ENCODE results near the gene NR2F1-AS1.
A peak's percentile ranks its signal among the peaks of the same experiment; 100 is the strongest.
"Not testable (repeated sequence)": the region's sequence is repeated elsewhere in the genome, so short reads cannot be mapped to it uniquely, and the experiment has no call there.

NR2F1-AS1 gene

GRCh38 chr5:93571114-93571949, 9.7 kb downstream of the NR2F1-AS1 start:
- no peak for TF ChIP-seq POLR2A (IDR thresholded peaks at IDR 0.05; ENCODE audit: low read depth, low read length)
- no peak for DNase-seq (ENCODE audit: insufficient read length, low spot score)
- FAIRE-seq, result no peak

- FAIRE-seq (no peak), DNase-seq (ENCODE audit: insufficient read length, low spot score) (no peak)
- no peak for TF ChIP-seq POLR2A (IDR thresholded peaks at IDR 0.05; ENCODE audit: low read depth, low read length)
Observed at GRCh38 chr5:93570294-93571113, 10.5 kb downstream of the NR2F1-AS1 start.

GRCh38 chr5:93569300-93570160, 11.5 kb downstream of the NR2F1-AS1 start:
- no peak for TF ChIP-seq POLR2A (IDR thresholded peaks at IDR 0.05; ENCODE audit: low read depth, low read length)
- no peak for DNase-seq (ENCODE audit: insufficient read length, low spot score)
- FAIRE-seq, result no peak

- FAIRE-seq, result peak; percentile 58
- DNase-seq (ENCODE audit: insufficient read length, low spot score), result no peak
- no peak for TF ChIP-seq POLR2A (IDR thresholded peaks at IDR 0.05; ENCODE audit: low read depth, low read length)
Observed at GRCh38 chr5:93567424-93567823, 13.6 kb downstream of the NR2F1-AS1 start.

- TF ChIP-seq POLR2A (IDR thresholded peaks at IDR 0.05; ENCODE audit: low read depth, low read length), result no peak
- FAIRE-seq (no peak), DNase-seq (ENCODE audit: insufficient read length, low spot score) (no peak)
Observed at GRCh38 chr5:93566091-93566490, 14.9 kb downstream of the NR2F1-AS1 start.

DNA sequence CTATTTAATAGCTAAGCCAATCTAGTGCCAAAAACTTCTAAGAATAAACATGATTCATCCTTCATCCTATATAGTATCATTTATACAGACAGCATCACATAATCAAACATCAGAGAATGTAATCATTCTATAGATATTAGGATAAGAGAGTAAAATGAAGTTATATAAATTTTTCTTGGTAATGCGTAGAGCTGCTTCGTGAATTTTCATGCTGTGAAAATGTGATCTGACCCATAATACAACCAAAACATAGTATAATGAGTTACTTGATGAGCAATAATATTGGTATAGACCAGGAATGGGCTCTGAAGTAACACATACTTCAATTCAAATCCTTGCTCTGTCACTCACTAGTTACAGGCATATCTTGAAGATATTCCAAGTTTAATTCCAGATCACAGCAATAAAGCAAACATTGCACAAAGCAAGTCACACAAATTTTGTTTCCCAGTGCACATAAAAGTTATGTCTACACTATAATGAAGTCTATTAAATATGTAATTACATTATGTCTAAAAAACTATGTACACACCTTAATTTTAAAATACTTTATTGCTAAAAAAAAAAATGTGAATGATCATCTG, 23.9 kb downstream of the NR2F1-AS1 start:
- no peak for TF ChIP-seq POLR2A (IDR thresholded peaks at IDR 0.05; ENCODE audit: low read depth, low read length)
- FAIRE-seq (no peak), DNase-seq (ENCODE audit: insufficient read length, low spot score) (no peak)

DNA sequence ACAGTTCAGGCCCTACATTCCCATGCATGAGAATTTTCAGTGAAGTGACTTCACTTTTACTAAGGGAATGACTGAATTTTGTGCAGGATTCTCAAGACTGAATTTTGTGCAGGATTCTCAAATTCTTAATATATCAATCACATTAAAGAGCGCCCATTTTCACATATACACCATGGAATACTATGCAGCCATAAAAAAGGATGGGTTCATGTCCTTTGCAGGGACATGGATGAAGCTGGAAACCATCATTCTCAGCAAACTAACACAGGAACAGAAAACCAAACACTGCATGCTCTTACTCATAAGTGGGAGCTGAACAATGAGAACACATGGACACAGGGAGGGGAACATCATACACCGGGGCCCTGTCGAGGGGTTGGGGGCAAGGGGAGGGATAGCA, 31.4 kb downstream of the NR2F1-AS1 start:
- DNase-seq (ENCODE audit: insufficient read length, low spot score); FAIRE-seq: not testable (repeated sequence)

GRCh38 chr5:93545872-93546271, 35.1 kb downstream of the NR2F1-AS1 start:
- DNase-seq (ENCODE audit: insufficient read length, low spot score), result no peak
- FAIRE-seq, result no peak
- no peak for TF ChIP-seq POLR2A (IDR thresholded peaks at IDR 0.05; ENCODE audit: low read depth, low read length)

DNA sequence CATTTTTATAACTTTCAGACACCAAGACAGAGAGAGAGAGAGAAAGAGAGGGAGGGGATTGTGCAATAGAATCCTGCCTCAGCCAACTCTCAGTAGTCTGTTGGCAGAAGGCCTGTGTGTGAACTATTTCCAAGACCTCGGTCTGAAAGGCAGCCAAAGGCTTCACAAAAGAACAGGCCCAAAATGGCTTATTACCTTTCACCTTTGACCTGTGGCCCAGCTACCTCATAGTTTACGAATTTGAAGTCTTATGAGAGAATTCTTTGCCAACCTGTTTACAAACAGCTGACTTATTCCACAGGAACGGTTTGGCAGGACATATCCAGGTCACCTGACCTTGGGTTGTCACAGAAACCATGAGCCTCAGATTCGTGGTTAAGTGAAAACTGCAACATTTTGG, 48.6 kb downstream of the NR2F1-AS1 start:
- no peak for TF ChIP-seq POLR2A (IDR thresholded peaks at IDR 0.05; ENCODE audit: low read depth, low read length)
- peak; percentile 0 for DNase-seq (ENCODE audit: insufficient read length, low spot score)
- FAIRE-seq, result peak; percentile 84

DNA sequence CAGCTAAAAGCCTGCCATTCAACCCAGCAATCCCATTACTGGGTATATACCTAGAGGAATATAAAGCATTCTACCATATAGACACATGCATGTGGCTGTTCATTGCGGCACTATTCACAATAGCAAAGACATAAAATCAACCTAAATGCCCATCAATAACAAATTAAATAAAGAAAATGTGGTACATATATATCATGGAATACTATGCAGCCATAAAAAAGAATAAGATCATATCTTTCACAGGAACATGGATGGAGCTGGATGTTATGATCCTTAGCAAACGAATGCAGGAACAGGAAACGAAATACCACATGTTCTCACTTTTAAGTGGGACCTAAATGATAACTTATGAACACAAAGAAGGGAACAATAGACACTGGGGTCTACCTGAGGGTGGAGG, 59.2 kb downstream of the NR2F1-AS1 start:
- not testable (repeated sequence) for DNase-seq (ENCODE audit: insufficient read length, low spot score); FAIRE-seq

- peak; percentile 65 for FAIRE-seq
- DNase-seq (ENCODE audit: insufficient read length, low spot score), result no peak
- TF ChIP-seq POLR2A (IDR thresholded peaks at IDR 0.05; ENCODE audit: low read depth, low read length), result no peak
Observed at GRCh38 chr5:93519740-93520139, 61.3 kb downstream of the NR2F1-AS1 start.

DNA sequence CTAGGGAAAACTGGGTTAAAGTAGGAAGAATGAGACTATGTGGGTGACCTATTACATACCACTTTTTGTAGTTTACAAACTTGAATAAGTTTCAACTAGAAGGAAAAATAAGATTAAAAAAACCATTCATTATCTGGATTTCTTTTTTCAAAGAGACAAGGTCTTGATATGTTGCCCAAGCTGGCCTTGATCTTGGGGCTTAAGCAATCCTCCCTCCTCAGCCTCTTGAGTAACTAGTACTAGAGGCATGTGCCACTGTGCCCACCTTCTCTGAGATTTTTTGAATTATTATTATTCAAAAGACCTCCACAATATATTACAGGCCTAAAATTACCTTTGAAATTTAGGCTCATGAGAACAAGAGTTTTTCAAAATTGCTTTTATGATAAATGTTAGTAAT, 63.2 kb downstream of the NR2F1-AS1 start:
- no peak for FAIRE-seq
- TF ChIP-seq POLR2A (IDR thresholded peaks at IDR 0.05; ENCODE audit: low read depth, low read length), result no peak
- no peak for DNase-seq (ENCODE audit: insufficient read length, low spot score)

DNA sequence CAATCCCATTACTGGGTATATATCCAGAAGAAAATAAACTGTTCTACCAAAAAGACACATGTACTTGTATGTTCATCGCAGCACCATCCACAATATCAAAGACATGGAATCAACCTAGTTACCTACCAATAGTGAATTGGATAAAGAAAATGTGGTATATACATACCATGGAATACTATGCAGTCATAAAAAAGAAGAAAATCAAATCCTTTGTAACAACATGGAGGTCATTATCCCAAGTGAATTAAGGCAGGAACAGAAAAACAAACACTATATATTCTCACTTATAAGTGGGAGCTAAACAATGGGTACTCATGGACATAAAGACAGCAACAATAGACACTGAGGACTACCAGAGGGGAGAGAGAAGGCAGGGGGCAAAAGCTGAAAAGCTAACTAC, 67.7 kb downstream of the NR2F1-AS1 start:
- no peak for DNase-seq (ENCODE audit: insufficient read length, low spot score)
- FAIRE-seq, result no peak
- TF ChIP-seq POLR2A (IDR thresholded peaks at IDR 0.05; ENCODE audit: low read depth, low read length), result no peak

- FAIRE-seq (peak; percentile 99), DNase-seq (ENCODE audit: insufficient read length, low spot score) (no peak)
- no peak for TF ChIP-seq POLR2A (IDR thresholded peaks at IDR 0.05; ENCODE audit: low read depth, low read length)
Observed at GRCh38 chr5:93512799-93513198, 68.2 kb downstream of the NR2F1-AS1 start.

Data from H54 (cell line).